Neural crest cell (in vitro differentiated cells): ENCODE measurements around the gene WDR7. TPM values are rescaled to one million over a fixed set of nuclear protein-coding genes. Genes with fewer than 3 reads are reported as not detected.

Experiments
- DNase-seq: peaks from one replicate; pipeline ENCODE4 v3.0.0; 2021; ENCODE audit warnings: low read depth, mixed read lengths, low spot score
- H3K27ac Mint-ChIP-seq: one replicate; pipeline ENCODE4 v1.8.0; 2021; ENCODE audit warnings: mild to moderate bottlenecking, mixed read lengths; ENCODE audit not compliant: unreplicated experiment
- H3K27me3 Mint-ChIP-seq: 2 replicates; pipeline ENCODE4 v1.8.0; 2021; ENCODE audit warnings: low read depth, mild to moderate bottlenecking, mixed read lengths
- H3K36me3 Mint-ChIP-seq: 2 replicates; pipeline ENCODE4 v1.8.0; 2021; ENCODE audit warnings: low read depth, mild to moderate bottlenecking, mixed read lengths
- H3K4me1 Mint-ChIP-seq: 2 replicates; pipeline ENCODE4 v1.8.0; 2021; ENCODE audit warnings: mixed read lengths
- H3K4me3 Mint-ChIP-seq: one replicate; pipeline ENCODE4 v1.8.0; 2021; ENCODE audit warnings: mild to moderate bottlenecking, mixed read lengths
- H3K9me3 Mint-ChIP-seq: 2 replicates; pipeline ENCODE4 v1.8.0; 2021; ENCODE audit warnings: mixed read lengths
- CTCF ChIP-seq: fragments of 200-600 bp; sonication (generic); conservative IDR thresholded peaks from 2 replicates; pipeline ENCODE4 v1.5.0; 2021; ENCODE audit warnings: antibody characterized with exemption, mild to moderate bottlenecking
- total RNA-seq: library from RNA; stranded (reverse); gene quantifications from 2 replicates; pipeline ENCODE4 v1.2.1, GENCODE V29; 2021

The WDR7 gene
- total RNA-seq, 1 donor from 2014 or later: 17.3 TPM

- DNase-seq: no peak
- no peaks in the 10 kb centered on the region for H3K4me1 Mint-ChIP-seq
- TF ChIP-seq CTCF: no peak
- peaks cover 18% of the 10 kb centered on the region for H3K36me3 Mint-ChIP-seq
- no peaks in the 10 kb centered on the region for H3K27me3 Mint-ChIP-seq
- H3K27ac Mint-ChIP-seq: no peak overlapping the region
- no peaks in the 10 kb centered on the region for H3K9me3 Mint-ChIP-seq
- H3K4me3 Mint-ChIP-seq: no peak overlapping the region
Measured at GRCh38 chr18:56728741-56729140, 77.6 kb downstream of the WDR7 start.

GRCh38 chr18:56738184-56738583 lies 87.0 kb downstream of the WDR7 start:
- Mint-ChIP-seq H3K36me3 (peaks cover 3% of the 10 kb centered on the region), H3K4me3 (no peak overlapping the region), H3K27me3 (no peaks in the 10 kb centered on the region), H3K9me3 (no peaks in the 10 kb centered on the region), H3K4me1 (no peaks in the 10 kb centered on the region), H3K27ac (no peak overlapping the region)
- DNase-seq: no peak
- no peak for TF ChIP-seq CTCF

- H3K27me3 Mint-ChIP-seq: no peaks in the 10 kb centered on the region
- no peaks in the 10 kb centered on the region for H3K9me3 Mint-ChIP-seq
- H3K36me3 Mint-ChIP-seq: peaks cover 3% of the 10 kb centered on the region
- no peak overlapping the region for H3K4me3 Mint-ChIP-seq
- no peak for DNase-seq
- H3K27ac Mint-ChIP-seq: no peak overlapping the region
- no peaks in the 10 kb centered on the region for H3K4me1 Mint-ChIP-seq
- TF ChIP-seq CTCF: no peak
Measured at GRCh38 chr18:56739731-56740130, 88.6 kb downstream of the WDR7 start.

- H3K4me3 Mint-ChIP-seq: no peak overlapping the region
- no peaks in the 10 kb centered on the region for H3K4me1 Mint-ChIP-seq
- no peaks in the 10 kb centered on the region for H3K27me3 Mint-ChIP-seq
- no peak for TF ChIP-seq CTCF
- H3K36me3 Mint-ChIP-seq: peaks cover 3% of the 10 kb centered on the region
- no peak for DNase-seq
- H3K27ac Mint-ChIP-seq: no peak overlapping the region
- H3K9me3 Mint-ChIP-seq: no peaks in the 10 kb centered on the region
Measured at GRCh38 chr18:56740645-56741044, 89.5 kb downstream of the WDR7 start.

GRCh38 chr18:56741685-56742084 lies 90.5 kb downstream of the WDR7 start:
- H3K27me3 Mint-ChIP-seq: no peaks in the 10 kb centered on the region
- TF ChIP-seq CTCF: no peak
- H3K9me3 Mint-ChIP-seq: no peaks in the 10 kb centered on the region
- no peaks in the 10 kb centered on the region for H3K4me1 Mint-ChIP-seq
- H3K36me3 Mint-ChIP-seq: peaks cover 3% of the 10 kb centered on the region
- no peak overlapping the region for H3K27ac Mint-ChIP-seq
- no peak for DNase-seq
- H3K4me3 Mint-ChIP-seq: no peak overlapping the region

GRCh38 chr18:56743115-56743514 lies 92.0 kb downstream of the WDR7 start:
- Mint-ChIP-seq H3K27ac (no peak overlapping the region), H3K36me3 (peaks cover 3% of the 10 kb centered on the region), H3K4me1 (no peaks in the 10 kb centered on the region), H3K4me3 (no peak overlapping the region), H3K27me3 (no peaks in the 10 kb centered on the region), H3K9me3 (no peaks in the 10 kb centered on the region)
- TF ChIP-seq CTCF: no peak
- no peak for DNase-seq
